Stimulated activated CD4-positive, alpha-beta T cell treated with anti-CD3 and anti-CD28 coated beads, TNF-alpha, amount 100 ng/mL, for 4 hours (primary cell): ENCODE data around the gene OVCH1.
"Not testable (repeated sequence)": the region's sequence is repeated elsewhere in the genome, so short reads cannot be mapped to it uniquely, and the experiment has no call there.

Experiments
- DNase-seq, 3 experiments: peaks; one replicate each; pipeline ENCODE4 v3.0.0-alpha.2; 2020; ENCODE audit warnings: low read depth in 3 of 3

OVCH1 gene

DNA sequence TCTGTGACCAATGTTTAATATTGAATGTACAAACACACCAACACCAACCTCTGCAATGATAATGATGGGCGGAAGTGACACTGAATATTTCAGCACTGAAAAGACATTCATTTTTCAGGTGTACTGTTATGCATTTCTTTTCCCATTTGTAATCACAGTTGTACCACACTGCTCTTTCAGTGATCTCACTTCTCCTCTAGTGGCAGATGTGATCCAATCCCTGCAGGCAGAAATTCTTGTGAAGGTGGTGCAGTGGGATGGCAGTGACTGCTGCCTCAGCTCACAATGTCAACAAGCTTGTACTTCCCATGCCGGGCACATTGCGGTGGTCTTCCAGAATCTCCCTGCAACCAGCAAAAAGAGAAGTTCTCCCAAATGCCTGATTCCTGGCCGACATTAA, 93.5 kb downstream of the OVCH1 start:
- DNase-seq, result no peak

DNA sequence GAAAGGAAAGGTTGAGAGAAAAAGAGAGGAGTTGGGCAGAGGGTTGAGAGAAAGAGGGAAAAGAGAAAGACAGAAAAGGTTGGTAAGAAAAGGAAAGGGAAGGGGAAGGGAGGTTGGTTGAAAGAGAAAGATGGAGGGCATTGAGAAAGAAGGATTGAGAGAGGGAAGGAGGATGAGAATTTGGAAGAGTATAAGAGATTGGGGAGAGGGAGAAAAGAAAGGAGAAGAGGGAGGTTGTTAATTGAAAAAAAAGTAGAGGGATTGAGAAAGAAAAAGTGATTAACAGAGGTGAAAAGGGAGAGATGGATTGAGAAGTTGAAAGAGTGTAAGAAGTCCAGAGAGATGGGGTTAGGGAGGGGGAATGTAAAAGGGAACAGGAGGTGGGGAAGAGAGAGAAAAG, 95.0 kb downstream of the OVCH1 start:
- DNase-seq, result no peak

GRCh38 chr12:29398495-29398894, 99.0 kb downstream of the OVCH1 start:
- DNase-seq, result no peak

DNA sequence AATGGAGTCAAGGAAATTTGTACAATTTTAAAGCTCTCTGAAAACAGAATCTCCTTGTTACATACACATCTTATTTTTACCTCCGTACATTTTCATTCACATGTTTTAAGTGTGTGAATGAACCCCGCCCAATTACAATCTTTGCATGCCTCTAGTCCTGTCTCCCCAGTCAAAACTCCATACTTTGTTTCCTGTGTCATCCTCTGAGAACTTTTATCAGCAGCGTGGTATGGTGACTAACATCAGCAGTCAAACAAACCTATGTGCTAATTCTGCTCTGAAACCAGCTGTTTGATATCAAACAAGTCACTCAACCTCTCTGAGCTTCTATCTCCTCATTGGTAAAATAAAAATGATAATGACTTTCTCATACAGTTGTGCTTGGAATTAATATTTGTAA, 100.7 kb downstream of the OVCH1 start:
- no peak for DNase-seq

DNA sequence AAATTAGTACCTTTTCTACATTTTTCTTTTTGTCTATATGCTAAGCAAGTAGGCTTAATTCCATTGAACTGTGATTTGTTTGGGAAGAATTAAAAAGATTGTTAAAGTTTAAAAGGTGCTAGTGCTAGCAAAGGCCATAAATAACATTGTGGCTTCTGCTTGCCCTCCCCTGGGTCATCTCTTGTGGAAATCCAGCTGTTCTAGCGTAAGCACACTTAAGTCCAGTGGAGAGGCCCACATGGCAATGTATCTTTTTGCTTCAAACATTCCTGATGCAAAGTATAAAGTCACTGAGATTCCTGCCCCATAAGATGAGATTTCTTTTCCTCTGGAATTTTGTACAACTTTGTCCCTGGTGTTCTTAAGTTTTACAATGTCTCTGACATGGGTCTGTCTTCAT, 102.1 kb downstream of the OVCH1 start:
- no peak for DNase-seq

- DNase-seq, result peak in 1 of 3 experiments; percentile 13
Observed at GRCh38 chr12:29390419-29390818, 107.1 kb downstream of the OVCH1 start.

DNA sequence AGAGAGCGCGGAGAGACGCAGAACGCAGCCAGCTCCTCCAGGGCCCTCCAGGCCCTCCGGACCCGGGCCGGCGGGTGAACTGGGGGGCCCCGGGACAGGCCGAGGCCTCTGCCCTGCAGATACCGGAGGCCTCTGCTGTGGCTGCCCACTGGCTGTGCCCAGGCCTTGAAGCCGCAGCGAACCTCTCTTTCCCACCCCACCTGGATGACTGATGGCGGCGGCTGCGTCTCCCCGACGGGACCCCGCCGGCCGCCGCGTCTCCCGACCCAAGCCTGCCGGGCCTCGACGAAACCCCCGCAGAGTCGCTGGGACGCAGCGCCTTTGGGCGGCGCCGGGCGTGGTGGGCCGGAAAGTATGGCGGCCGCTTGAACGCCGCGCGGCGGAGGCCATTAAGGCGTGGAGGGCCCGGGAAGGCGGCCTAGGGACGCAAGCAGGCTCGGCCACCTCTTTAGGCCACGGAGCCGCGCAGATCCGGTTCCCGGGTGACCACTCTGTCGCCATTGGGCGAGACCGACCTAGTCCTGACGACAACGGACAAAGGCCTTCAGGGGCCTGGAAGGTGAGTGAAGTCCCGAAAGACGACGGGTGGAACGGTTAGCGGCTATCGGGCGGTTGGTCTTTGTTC, 108.1 kb downstream of the OVCH1 start:
- no peak for DNase-seq

GRCh38 chr12:29386084-29386680, 111.3 kb downstream of the OVCH1 start:
- DNase-seq, result not testable (repeated sequence)

DNA sequence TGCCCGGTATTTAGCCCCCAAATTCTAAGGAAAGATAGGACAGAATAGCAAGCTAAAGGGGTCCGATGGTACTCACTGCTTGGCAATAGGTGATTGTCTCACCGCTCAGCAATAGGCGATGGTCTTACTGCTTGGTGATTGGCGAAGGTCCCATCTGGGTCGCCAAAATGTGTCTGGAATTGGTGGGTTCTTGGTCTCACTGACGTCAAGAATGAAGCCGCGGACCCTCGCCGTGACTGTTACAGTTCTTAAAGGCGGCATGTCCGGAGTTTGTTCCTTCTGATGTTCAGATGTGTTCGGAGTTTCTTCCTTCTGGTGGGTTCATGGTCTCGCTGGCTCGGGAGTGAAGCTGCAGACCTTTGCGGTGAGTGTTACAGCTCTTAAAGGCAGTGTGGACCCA, 112.3 kb downstream of the OVCH1 start:
- not testable (repeated sequence) for DNase-seq

GRCh38 chr12:29382251-29382650, 115.2 kb downstream of the OVCH1 start:
- no peak for DNase-seq

DNA sequence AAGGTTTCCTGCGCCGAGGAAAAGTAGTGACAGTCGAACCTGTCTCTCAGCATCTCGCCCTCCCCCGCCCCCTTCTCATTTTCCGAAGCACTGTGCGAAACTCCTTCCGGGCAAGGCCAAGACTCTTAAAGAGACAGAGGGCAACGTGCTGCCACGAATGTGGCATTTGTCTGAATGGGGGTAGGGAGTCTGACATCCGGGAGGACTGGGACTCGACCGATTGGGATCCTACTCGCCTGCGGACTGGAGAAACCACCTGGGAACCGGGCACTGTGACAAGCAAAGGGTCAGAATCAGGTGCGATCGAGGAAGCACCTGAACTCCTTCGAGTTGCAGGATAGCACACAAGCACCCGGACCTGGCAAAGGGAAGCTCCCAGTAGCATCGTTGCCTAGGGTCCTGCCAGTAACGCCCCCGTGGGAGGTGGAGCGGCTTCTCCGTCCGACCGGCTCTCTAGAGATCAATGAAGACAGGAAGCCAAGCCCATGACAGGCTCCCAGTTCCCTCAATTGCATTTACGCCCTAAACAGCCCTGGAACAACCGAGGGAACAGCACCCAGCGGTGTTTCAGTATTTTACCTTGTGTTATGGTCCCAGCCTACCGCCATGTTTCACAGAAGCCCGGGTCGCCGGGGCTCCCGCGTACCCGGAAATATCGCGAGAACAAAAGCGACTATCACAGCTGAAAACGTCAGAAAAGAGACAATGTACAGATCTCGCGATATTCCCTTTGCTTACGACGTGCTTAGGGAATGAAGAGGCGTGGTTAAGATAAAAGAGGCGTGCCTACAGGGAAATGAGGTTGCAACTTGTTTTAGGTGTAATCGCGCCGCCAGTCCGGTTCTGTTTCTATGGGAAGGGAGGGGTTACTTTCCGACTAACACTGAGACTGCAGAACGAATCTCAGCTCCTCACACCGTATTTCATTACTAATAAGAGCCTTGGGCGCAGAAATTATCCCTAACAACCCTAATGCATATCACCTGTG, 116.7 kb downstream of the OVCH1 start, which contains the start of gene ERGIC2:
TSS of gene ERGIC2 (minus strand) at position 637 of the 988 bp plus-strand sequence. CDS start 9,539 bp downstream, outside the sequence.
- peak; percentile 65 to 84 (median 82) for DNase-seq
